Activated CD8-positive, alpha-beta T cell treated with anti-CD3 and anti-CD28 coated beads for 36 hours (primary cell): ENCODE measurements around the gene ARHGAP1. TPM values are rescaled to one million over a fixed set of nuclear protein-coding genes. Genes with fewer than 3 reads are reported as not detected.

Experiments used
- ATAC-seq: fragments of 200-7000 bp; cut with Tn5 transposase; one replicate; pipeline ENCODE4 v1.10.0; 2021; ENCODE audit warnings: mild to moderate bottlenecking, moderate library complexity
- CTCF ChIA-PET: fragments of 350-600 bp; sonication (Branson Sonifier 250); formaldehyde crosslinking; loops from one replicate; lab custom pipeline; 2021; ENCODE audit warnings: antibody characterized with exemption; lab: Charles Lee
- POLR2A ChIA-PET: fragments of 350-600 bp; sonication (Branson Sonifier 250); formaldehyde crosslinking; loops from one replicate; lab custom pipeline; 2021; ENCODE audit warnings: antibody characterized with exemption; lab: Charles Lee
- DNase-seq: peaks from one replicate; pipeline ENCODE4 v3.0.0-alpha.2; 2020
- H3K27ac Mint-ChIP-seq: one replicate; pipeline ENCODE4 v1.8.0; 2021; ENCODE audit warnings: mild to moderate bottlenecking, mixed read lengths
- H3K27me3 Mint-ChIP-seq: one replicate; pipeline ENCODE4 v1.8.0; 2021; ENCODE audit warnings: mixed read lengths
- H3K36me3 Mint-ChIP-seq: one replicate; pipeline ENCODE4 v1.8.0; 2021; ENCODE audit warnings: low read depth, mixed read lengths
- H3K4me1 Mint-ChIP-seq: one replicate; pipeline ENCODE4 v1.8.0; 2021; ENCODE audit warnings: low read depth, mixed read lengths
- H3K4me3 Mint-ChIP-seq: one replicate; pipeline ENCODE4 v1.8.0; 2021; ENCODE audit warnings: mild to moderate bottlenecking, moderate library complexity, mixed read lengths
- H3K9me3 Mint-ChIP-seq: one replicate; pipeline ENCODE4 v1.8.0; 2021; ENCODE audit warnings: mixed read lengths
- CTCF ChIP-seq: fragments of 200-600 bp; IDR thresholded peaks from one replicate; pipeline ENCODE4 v1.8.0; 2022; ENCODE audit warnings: antibody characterized with exemption, mild to moderate bottlenecking
- intact Hi-C: fragments of 100-400 bp; cut with micrococcal nuclease; formaldehyde crosslinking; loops from one replicate; pipeline ENCODE4 v1.10.0; 2022
- total RNA-seq, 2 experiments: library from RNA; stranded (reverse); gene quantifications; one replicate each; pipeline ENCODE4 v1.2.3, GENCODE V29; 2021

ARHGAP1 gene
- total RNA-seq, 2 experiments from 2014 or later, result 32.7 to 34.5 TPM

- ATAC-seq, result no peak
- H3K4me1 Mint-ChIP-seq, result no peaks in the 10 kb centered on the region
- no peak for DNase-seq
- H3K27ac Mint-ChIP-seq, result no peak overlapping the region
- ChIA-PET POLR2A (interaction anchor here (0.7 kb wide), 1 partner anchor 220 kb away, joined by 4 read pairs; no protein-coding TSS in a partner anchor), CTCF (interaction anchor here (1.3 kb wide), 1 partner anchor 248 kb away, joined by 3 read pairs; no protein-coding TSS in a partner anchor)
- H3K27me3 Mint-ChIP-seq, result no peaks in the 10 kb centered on the region
- H3K9me3 Mint-ChIP-seq, result no peaks in the 10 kb centered on the region
- TF ChIP-seq CTCF, result no peak
- no peak overlapping the region for H3K4me3 Mint-ChIP-seq
- intact Hi-C loops, result no loop called here
- peaks cover 19% of the 10 kb centered on the region for H3K36me3 Mint-ChIP-seq
These were observed 37.3 kb upstream of the ARHGAP1 start for GRCh38 chr11:46737699-46738098.

GRCh38 chr11:46736615-46737014 is 36.2 kb upstream of the ARHGAP1 start:
- Mint-ChIP-seq H3K27ac (no peak overlapping the region), H3K4me3 (no peak overlapping the region), H3K27me3 (no peaks in the 10 kb centered on the region), H3K4me1 (no peaks in the 10 kb centered on the region), H3K36me3 (peaks cover 8% of the 10 kb centered on the region), H3K9me3 (no peaks in the 10 kb centered on the region)
- ATAC-seq, result no peak
- TF ChIP-seq CTCF, result no peak
- ChIA-PET POLR2A (no interaction called here), CTCF (no interaction called here)
- intact Hi-C loops, result no loop called here
- DNase-seq, result no peak

GRCh38 chr11:46736146-46736545 is 35.7 kb upstream of the ARHGAP1 start:
- H3K4me3 Mint-ChIP-seq, result no peak overlapping the region
- H3K36me3 Mint-ChIP-seq, result peaks cover 4% of the 10 kb centered on the region
- H3K27ac Mint-ChIP-seq, result no peak overlapping the region
- no peak for DNase-seq
- CTCF ChIA-PET, result no interaction called here
- no peak for ATAC-seq
- no peaks in the 10 kb centered on the region for H3K4me1 Mint-ChIP-seq
- TF ChIP-seq CTCF, result no peak
- POLR2A ChIA-PET, result no interaction called here
- H3K9me3 Mint-ChIP-seq, result no peaks in the 10 kb centered on the region
- intact Hi-C loops, result no loop called here
- H3K27me3 Mint-ChIP-seq, result no peaks in the 10 kb centered on the region

- CTCF ChIA-PET, result no interaction called here
These were observed 32.8 kb upstream of the ARHGAP1 start for GRCh38 chr11:46733234-46733633.

GRCh38 chr11:46731545-46731944 is 31.1 kb upstream of the ARHGAP1 start:
- Mint-ChIP-seq H3K36me3 (no peaks in the 10 kb centered on the region), H3K4me1 (no peaks in the 10 kb centered on the region), H3K27me3 (no peaks in the 10 kb centered on the region), H3K9me3 (no peaks in the 10 kb centered on the region), H3K27ac (no peak overlapping the region), H3K4me3 (no peak overlapping the region)
- no peak for TF ChIP-seq CTCF
- POLR2A ChIA-PET, result no interaction called here
- CTCF ChIA-PET, result no interaction called here
- intact Hi-C loops, result no loop called here
- DNase-seq, result no peak
- no peak for ATAC-seq

More at GRCh38 chr11:46733234-46733633, 32.8 kb upstream of the ARHGAP1 start:
- TF ChIP-seq CTCF, result no peak
- Mint-ChIP-seq H3K27ac (no peak overlapping the region), H3K27me3 (no peaks in the 10 kb centered on the region), H3K9me3 (no peaks in the 10 kb centered on the region), H3K4me3 (no peak overlapping the region), H3K36me3 (no peaks in the 10 kb centered on the region), H3K4me1 (no peaks in the 10 kb centered on the region)
- ATAC-seq, result no peak
- POLR2A ChIA-PET, result interaction anchor here (0.6 kb wide), 2 partner anchors 168 to 554 kb away, joined by 3 read pairs; no protein-coding TSS in a partner anchor
- intact Hi-C loops, result no loop called here
- DNase-seq, result no peak
